Measurements from ENCODE around the gene DTNBP1.

DTNBP1 gene

GRCh38 chr6:15573384-15573783 lies 89.4 kb downstream of the DTNBP1 start:
- Histone ChIP-seq H3K27me3 (no peaks in the 10 kb centered on the region), H3K4me1 (ENCODE audit: control insufficient read depth in 1 of 2, insufficient read depth in 1 of 2, low read depth in 1 of 2, low read length in 1 of 2) (peaks cover 2 to 7% of the 10 kb centered on the region in 2 experiments), H3K4me3 (ENCODE audit: low read depth in 1 of 2, low read length in 1 of 2) (no peak overlapping the region), H3K27ac (no peak overlapping the region), H3K9me3 (no peaks in the 10 kb centered on the region), H3K36me3 (no peaks in the 10 kb centered on the region)
- no peak for TF ChIP-seq CTCF (IDR thresholded peaks at IDR 0.05)

- Histone ChIP-seq H3K36me3 (no peaks in the 10 kb centered on the region), H3K27me3 (no peaks in the 10 kb centered on the region), H3K9me3 (no peaks in the 10 kb centered on the region), H3K27ac (no peak overlapping the region), H3K4me1 (ENCODE audit: control insufficient read depth in 1 of 2, insufficient read depth in 1 of 2, low read depth in 1 of 2, low read length in 1 of 2) (peaks cover 2 to 7% of the 10 kb centered on the region in 2 experiments), H3K4me3 (ENCODE audit: low read depth in 1 of 2, low read length in 1 of 2) (no peak overlapping the region)
- no peak for TF ChIP-seq CTCF (IDR thresholded peaks at IDR 0.05)
Measured at GRCh38 chr6:15572296-15573016, 90.4 kb downstream of the DTNBP1 start.

- Histone ChIP-seq H3K27me3 (no peaks in the 10 kb centered on the region), H3K36me3 (no peaks in the 10 kb centered on the region), H3K27ac (no peak overlapping the region), H3K4me3 (ENCODE audit: low read depth in 1 of 2, low read length in 1 of 2) (no peak overlapping the region), H3K9me3 (no peaks in the 10 kb centered on the region), H3K4me1 (ENCODE audit: control insufficient read depth in 1 of 2, insufficient read depth in 1 of 2, low read depth in 1 of 2, low read length in 1 of 2) (peaks cover 0 to 7% of the 10 kb centered on the region in 2 experiments)
- TF ChIP-seq CTCF (IDR thresholded peaks at IDR 0.05) = no peak
Measured at GRCh38 chr6:15570171-15570570, 92.7 kb downstream of the DTNBP1 start.

- TF ChIP-seq CTCF (IDR thresholded peaks at IDR 0.05) = no peak
- no peak overlapping the region for H3K4me3 ChIP-seq (ENCODE audit: low read depth in 1 of 2, low read length in 1 of 2)
- H3K36me3 ChIP-seq = no peaks in the 10 kb centered on the region
- no peak overlapping the region for H3K27ac ChIP-seq
- no peaks in the 10 kb centered on the region for H3K9me3 ChIP-seq
- no peaks in the 10 kb centered on the region for H3K27me3 ChIP-seq
- H3K4me1 ChIP-seq (ENCODE audit: control insufficient read depth in 1 of 2, insufficient read depth in 1 of 2, low read depth in 1 of 2, low read length in 1 of 2) = peaks cover 0 to 7% of the 10 kb centered on the region in 2 experiments
Measured at GRCh38 chr6:15569035-15569995, 93.5 kb downstream of the DTNBP1 start.

- Histone ChIP-seq H3K4me3 (ENCODE audit: low read depth in 1 of 2, low read length in 1 of 2) (no peak overlapping the region), H3K9me3 (no peaks in the 10 kb centered on the region), H3K27me3 (no peaks in the 10 kb centered on the region), H3K36me3 (no peaks in the 10 kb centered on the region), H3K27ac (no peak overlapping the region), H3K4me1 (ENCODE audit: control insufficient read depth in 1 of 2, insufficient read depth in 1 of 2, low read depth in 1 of 2, low read length in 1 of 2) (peaks cover 0 to 7% of the 10 kb centered on the region in 2 experiments)
- TF ChIP-seq CTCF (IDR thresholded peaks at IDR 0.05) = no peak
Measured at GRCh38 chr6:15562977-15563376, 99.9 kb downstream of the DTNBP1 start.
